Stromal cell of bone marrow (primary cell): ENCODE data around the gene VAMP3.

Experiments
- DNase-seq: peaks from one replicate; pipeline ENCODE4 v3.0.0-alpha.2; 2012; ENCODE audit warnings: low read depth

The VAMP3 gene

GRCh38 chr1:7813677-7814373 is 42.7 kb downstream of the VAMP3 start:
- DNase-seq: no peak

GRCh38 chr1:7821282-7821681 is 50.2 kb downstream of the VAMP3 start:
- no peak for DNase-seq

- no peak for DNase-seq
These were observed 53.6 kb downstream of the VAMP3 start for GRCh38 chr1:7824701-7825100.

GRCh38 chr1:7826363-7826762 is 55.3 kb downstream of the VAMP3 start:
- DNase-seq: no peak

GRCh38 chr1:7827126-7827955 is 56.2 kb downstream of the VAMP3 start:
- DNase-seq: no peak
